Measurements from ENCODE around the gene PROX2.

The PROX2 gene

GRCh38 chr14:74855021-74855420 is 20.9 kb downstream of the PROX2 start:
- H3K9ac ChIP-seq (ENCODE audit: low read length): peak overlapping the region; percentile 14
- WGBS: 94% methylated on average over 5 of the region's 7 CpGs
- no peaks in the 10 kb centered on the region for H3K27me3 ChIP-seq (ENCODE audit: control insufficient read depth in 1 of 2, insufficient read depth in 1 of 2, low read length in 2 of 2)
- no peak overlapping the region for H3K27ac ChIP-seq (ENCODE audit: low read length, poor library complexity, severe bottlenecking)
- H3K4me2 ChIP-seq (ENCODE audit: low read length, poor library complexity, severe bottlenecking): no peak overlapping the region
- H3K4me1 ChIP-seq (ENCODE audit: control insufficient read depth, insufficient read depth, low read depth, low read length): no peaks in the 10 kb centered on the region
- H3K4me3 ChIP-seq (ENCODE audit: insufficient read depth in 1 of 2, low read depth in 1 of 2, low read length in 2 of 2): peak overlapping the region in 1 of 2 experiments; percentile 55
- H2BK15ac ChIP-seq (ENCODE audit: low read depth, poor library complexity, severe bottlenecking): no peak overlapping the region
- H2AFZ ChIP-seq (ENCODE audit: low read depth, low read length): no peak overlapping the region
- no peak overlapping the region for H4K91ac ChIP-seq (ENCODE audit: low read length)
- no peaks in the 10 kb centered on the region for H3K36me3 ChIP-seq (ENCODE audit: control insufficient read depth in 1 of 2, insufficient read depth in 2 of 2, low read depth in 1 of 2, low read length in 2 of 2)
- H3K9me3 ChIP-seq (ENCODE audit: control insufficient read depth, low read length): no peaks in the 10 kb centered on the region
- no peak overlapping the region for H2BK5ac ChIP-seq (ENCODE audit: low read depth, low read length, poor library complexity, severe bottlenecking)
- H3K79me1 ChIP-seq (replicated peaks; ENCODE audit: low read length, poor library complexity, severe bottlenecking): no peaks in the 10 kb centered on the region
- no peak overlapping the region for H2BK120ac ChIP-seq (ENCODE audit: low read depth, low read length)
- no peak overlapping the region for H4K8ac ChIP-seq (ENCODE audit: low read length)
- H3K23ac ChIP-seq (ENCODE audit: low read length in 2 of 2): no peak overlapping the region
- H3K4ac ChIP-seq (ENCODE audit: low read depth in 1 of 2, low read length in 2 of 2): no peak overlapping the region
- DNase-seq: no peak
- H2BK12ac ChIP-seq (ENCODE audit: low read length in 2 of 2): no peak overlapping the region
- no peak overlapping the region for H3K14ac ChIP-seq (ENCODE audit: low read length in 2 of 2)
- H3K18ac ChIP-seq (ENCODE audit: low read depth in 1 of 2, low read length in 2 of 2): no peak overlapping the region
- no peak overlapping the region for H2AK5ac ChIP-seq (ENCODE audit: low read length, severe bottlenecking)

- Histone ChIP-seq H3K4me2 (ENCODE audit: low read length, poor library complexity, severe bottlenecking) (no peak overlapping the region), H3K9me3 (ENCODE audit: control insufficient read depth, low read length) (no peaks in the 10 kb centered on the region), H2BK12ac (ENCODE audit: low read length in 2 of 2) (no peak overlapping the region), H2BK15ac (ENCODE audit: low read depth, poor library complexity, severe bottlenecking) (no peak overlapping the region), H3K79me1 (replicated peaks; ENCODE audit: low read length, poor library complexity, severe bottlenecking) (no peaks in the 10 kb centered on the region), H3K27ac (ENCODE audit: low read length, poor library complexity, severe bottlenecking) (no peak overlapping the region), H2BK120ac (ENCODE audit: low read depth, low read length) (no peak overlapping the region), H3K4me3 (ENCODE audit: insufficient read depth in 1 of 2, low read depth in 1 of 2, low read length in 2 of 2) (peak overlapping the region in 1 of 2 experiments; percentile 38), H3K4ac (ENCODE audit: low read depth in 1 of 2, low read length in 2 of 2) (no peak overlapping the region), H3K14ac (ENCODE audit: low read length in 2 of 2) (no peak overlapping the region), H3K9ac (ENCODE audit: low read length) (peak overlapping the region; percentile 51), H2BK5ac (ENCODE audit: low read depth, low read length, poor library complexity, severe bottlenecking) (no peak overlapping the region), H4K91ac (ENCODE audit: low read length) (no peak overlapping the region), H4K8ac (ENCODE audit: low read length) (no peak overlapping the region), H3K18ac (ENCODE audit: low read depth in 1 of 2, low read length in 2 of 2) (no peak overlapping the region), H3K36me3 (ENCODE audit: control insufficient read depth in 1 of 2, insufficient read depth in 2 of 2, low read depth in 1 of 2, low read length in 2 of 2) (no peaks in the 10 kb centered on the region), H3K23ac (ENCODE audit: low read length in 2 of 2) (no peak overlapping the region), H2AK5ac (ENCODE audit: low read length, severe bottlenecking) (no peak overlapping the region), H3K27me3 (ENCODE audit: control insufficient read depth in 1 of 2, insufficient read depth in 1 of 2, low read length in 2 of 2) (no peaks in the 10 kb centered on the region), H3K4me1 (ENCODE audit: control insufficient read depth, insufficient read depth, low read depth, low read length) (no peaks in the 10 kb centered on the region), H2AFZ (ENCODE audit: low read depth, low read length) (no peak overlapping the region)
- DNase-seq: no peak
- 86% methylated on average over 1 of the region's 4 CpGs for WGBS
These were observed 22.4 kb downstream of the PROX2 start for GRCh38 chr14:74853581-74853980.

- Histone ChIP-seq H3K27ac (ENCODE audit: low read length, poor library complexity, severe bottlenecking) (no peak overlapping the region), H2BK5ac (ENCODE audit: low read depth, low read length, poor library complexity, severe bottlenecking) (no peak overlapping the region), H2BK15ac (ENCODE audit: low read depth, poor library complexity, severe bottlenecking) (no peak overlapping the region), H3K4ac (ENCODE audit: low read depth in 1 of 2, low read length in 2 of 2) (no peak overlapping the region), H2AK5ac (ENCODE audit: low read length, severe bottlenecking) (no peak overlapping the region), H3K14ac (ENCODE audit: low read length in 2 of 2) (no peak overlapping the region), H2BK120ac (ENCODE audit: low read depth, low read length) (no peak overlapping the region), H3K23ac (ENCODE audit: low read length in 2 of 2) (no peak overlapping the region), H3K4me1 (ENCODE audit: control insufficient read depth, insufficient read depth, low read depth, low read length) (no peaks in the 10 kb centered on the region), H3K4me3 (ENCODE audit: insufficient read depth in 1 of 2, low read depth in 1 of 2, low read length in 2 of 2) (peak overlapping the region in 1 of 2 experiments; percentile 28), H3K36me3 (ENCODE audit: control insufficient read depth in 1 of 2, insufficient read depth in 2 of 2, low read depth in 1 of 2, low read length in 2 of 2) (no peaks in the 10 kb centered on the region), H2AFZ (ENCODE audit: low read depth, low read length) (no peak overlapping the region), H3K27me3 (ENCODE audit: control insufficient read depth in 1 of 2, insufficient read depth in 1 of 2, low read length in 2 of 2) (no peaks in the 10 kb centered on the region), H4K8ac (ENCODE audit: low read length) (no peak overlapping the region), H3K18ac (ENCODE audit: low read depth in 1 of 2, low read length in 2 of 2) (no peak overlapping the region), H3K79me1 (replicated peaks; ENCODE audit: low read length, poor library complexity, severe bottlenecking) (no peaks in the 10 kb centered on the region), H4K91ac (ENCODE audit: low read length) (no peak overlapping the region), H3K4me2 (ENCODE audit: low read length, poor library complexity, severe bottlenecking) (no peak overlapping the region), H3K9me3 (ENCODE audit: control insufficient read depth, low read length) (no peaks in the 10 kb centered on the region), H3K9ac (ENCODE audit: low read length) (peak overlapping the region; percentile 51), H2BK12ac (ENCODE audit: low read length in 2 of 2) (no peak overlapping the region)
- DNase-seq: peak; percentile 37
- whole genome bisulfite sequencing: 39% methylated on average over 1 of the region's 2 CpGs
These were observed 22.9 kb downstream of the PROX2 start for GRCh38 chr14:74852922-74853530.

- H2BK120ac ChIP-seq (ENCODE audit: low read depth, low read length): no peak overlapping the region
- H3K27ac ChIP-seq (ENCODE audit: low read length, poor library complexity, severe bottlenecking): no peak overlapping the region
- H3K9me3 ChIP-seq (ENCODE audit: control insufficient read depth, low read length): no peaks in the 10 kb centered on the region
- H2BK5ac ChIP-seq (ENCODE audit: low read depth, low read length, poor library complexity, severe bottlenecking): no peak overlapping the region
- no peak for DNase-seq
- H2AFZ ChIP-seq (ENCODE audit: low read depth, low read length): no peak overlapping the region
- H3K36me3 ChIP-seq (ENCODE audit: control insufficient read depth in 1 of 2, insufficient read depth in 2 of 2, low read depth in 1 of 2, low read length in 2 of 2): no peaks in the 10 kb centered on the region
- no peak overlapping the region for H3K4me3 ChIP-seq (ENCODE audit: insufficient read depth in 1 of 2, low read depth in 1 of 2, low read length in 2 of 2)
- no peak overlapping the region for H2AK5ac ChIP-seq (ENCODE audit: low read length, severe bottlenecking)
- 100% methylated on average over 1 of the region's 2 CpGs for WGBS
- H3K14ac ChIP-seq (ENCODE audit: low read length in 2 of 2): no peak overlapping the region
- H4K8ac ChIP-seq (ENCODE audit: low read length): no peak overlapping the region
- no peak overlapping the region for H4K91ac ChIP-seq (ENCODE audit: low read length)
- no peak overlapping the region for H3K18ac ChIP-seq (ENCODE audit: low read depth in 1 of 2, low read length in 2 of 2)
- no peak overlapping the region for H3K9ac ChIP-seq (ENCODE audit: low read length)
- H3K23ac ChIP-seq (ENCODE audit: low read length in 2 of 2): no peak overlapping the region
- H3K4me2 ChIP-seq (ENCODE audit: low read length, poor library complexity, severe bottlenecking): no peak overlapping the region
- no peak overlapping the region for H3K4ac ChIP-seq (ENCODE audit: low read depth in 1 of 2, low read length in 2 of 2)
- H3K27me3 ChIP-seq (ENCODE audit: control insufficient read depth in 1 of 2, insufficient read depth in 1 of 2, low read length in 2 of 2): no peaks in the 10 kb centered on the region
- no peak overlapping the region for H2BK15ac ChIP-seq (ENCODE audit: low read depth, poor library complexity, severe bottlenecking)
- H3K4me1 ChIP-seq (ENCODE audit: control insufficient read depth, insufficient read depth, low read depth, low read length): no peaks in the 10 kb centered on the region
- no peak overlapping the region for H2BK12ac ChIP-seq (ENCODE audit: low read length in 2 of 2)
- H3K79me1 ChIP-seq (replicated peaks; ENCODE audit: low read length, poor library complexity, severe bottlenecking): peaks cover 2% of the 10 kb centered on the region
These were observed 27.2 kb downstream of the PROX2 start for GRCh38 chr14:74848768-74849167.
